Stimulated activated CD4-positive, alpha-beta T cell treated with anti-CD3 and anti-CD28 coated beads, Interleukin-2, amount 100 ng/mL, for 48 hours (primary cell): ENCODE data around the gene USHBP1.

Source experiments
- DNase-seq, 2 donors: peaks; one replicate each; pipeline ENCODE4 v3.0.0-alpha.2; 2020

The USHBP1 gene, protein sequence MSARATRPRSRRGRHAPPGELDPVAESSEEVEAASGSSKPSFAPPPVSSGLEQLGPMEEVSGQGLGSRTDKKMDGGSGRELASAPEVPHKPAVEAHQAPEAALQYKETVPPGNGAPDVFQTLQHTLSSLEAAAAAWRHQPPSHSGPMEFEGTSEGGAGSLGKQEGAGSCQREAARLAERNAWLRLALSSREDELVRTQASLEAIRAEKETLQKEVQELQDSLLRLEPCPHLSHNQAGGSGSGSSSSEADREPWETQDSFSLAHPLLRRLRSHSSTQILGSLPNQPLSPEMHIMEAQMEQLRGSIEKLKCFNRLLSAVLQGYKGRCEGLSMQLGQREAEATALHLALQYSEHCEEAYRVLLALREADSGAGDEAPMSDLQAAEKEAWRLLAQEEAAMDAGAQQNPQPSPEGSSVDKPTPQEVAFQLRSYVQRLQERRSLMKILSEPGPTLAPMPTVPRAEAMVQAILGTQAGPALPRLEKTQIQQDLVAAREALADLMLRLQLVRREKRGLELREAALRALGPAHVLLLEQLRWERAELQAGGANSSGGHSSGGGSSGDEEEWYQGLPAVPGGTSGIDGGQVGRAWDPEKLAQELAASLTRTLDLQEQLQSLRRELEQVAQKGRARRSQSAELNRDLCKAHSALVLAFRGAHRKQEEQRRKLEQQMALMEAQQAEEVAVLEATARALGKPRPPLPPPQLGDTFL

DNA sequence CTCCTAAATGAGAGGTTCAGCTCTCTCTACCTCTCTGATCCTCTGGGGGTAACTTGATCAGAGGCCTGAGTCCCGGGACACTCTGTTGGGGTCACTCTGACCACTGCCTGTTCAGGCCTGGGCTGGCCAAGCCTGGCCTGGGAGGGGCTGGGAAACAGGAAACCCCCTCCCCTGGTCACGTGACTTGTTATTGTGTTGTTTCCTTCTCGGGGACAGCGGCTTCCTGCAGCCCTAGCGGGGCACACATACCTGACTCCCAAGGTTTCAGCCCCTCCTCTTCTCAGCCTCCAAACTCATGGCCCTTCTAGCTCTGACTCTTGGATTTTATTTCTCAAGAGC lies at the start of gene USHBP1:
Gene USHBP1 (minus strand): TSS at position 105 of the 339 bp plus-strand sequence. CDS start 446 bp downstream, outside the sequence.
- no peak for DNase-seq

DNA sequence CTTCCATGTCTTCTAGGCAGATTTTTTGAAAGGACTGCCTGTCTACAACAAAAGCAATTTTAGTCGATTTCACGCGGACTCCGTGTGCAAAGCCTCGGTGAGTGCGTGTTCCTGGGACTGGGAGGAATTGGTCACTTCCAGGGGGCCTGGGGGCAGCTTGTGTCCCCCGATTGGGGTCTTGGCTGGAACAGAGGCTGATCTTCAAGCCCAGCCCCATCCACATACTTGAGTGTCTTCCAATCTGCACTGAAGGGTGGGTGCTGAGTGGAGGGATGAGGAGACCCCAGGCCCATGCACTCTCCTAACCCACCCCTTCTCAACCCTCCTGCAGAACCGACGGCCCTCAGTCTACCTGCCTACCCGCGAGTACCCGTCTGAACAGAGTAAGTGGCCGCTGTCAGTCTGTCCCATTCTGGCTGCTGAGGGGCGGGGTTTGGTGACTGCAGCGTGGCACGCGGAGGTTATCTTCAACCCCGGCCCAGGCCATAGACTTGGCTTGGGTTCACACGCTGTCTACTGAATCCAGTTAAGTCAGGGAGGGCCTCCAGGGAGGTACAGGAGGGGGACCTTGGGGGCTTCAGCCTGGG lies 49.6 kb upstream of the USHBP1 start:
- DNase-seq, result no peak

DNA sequence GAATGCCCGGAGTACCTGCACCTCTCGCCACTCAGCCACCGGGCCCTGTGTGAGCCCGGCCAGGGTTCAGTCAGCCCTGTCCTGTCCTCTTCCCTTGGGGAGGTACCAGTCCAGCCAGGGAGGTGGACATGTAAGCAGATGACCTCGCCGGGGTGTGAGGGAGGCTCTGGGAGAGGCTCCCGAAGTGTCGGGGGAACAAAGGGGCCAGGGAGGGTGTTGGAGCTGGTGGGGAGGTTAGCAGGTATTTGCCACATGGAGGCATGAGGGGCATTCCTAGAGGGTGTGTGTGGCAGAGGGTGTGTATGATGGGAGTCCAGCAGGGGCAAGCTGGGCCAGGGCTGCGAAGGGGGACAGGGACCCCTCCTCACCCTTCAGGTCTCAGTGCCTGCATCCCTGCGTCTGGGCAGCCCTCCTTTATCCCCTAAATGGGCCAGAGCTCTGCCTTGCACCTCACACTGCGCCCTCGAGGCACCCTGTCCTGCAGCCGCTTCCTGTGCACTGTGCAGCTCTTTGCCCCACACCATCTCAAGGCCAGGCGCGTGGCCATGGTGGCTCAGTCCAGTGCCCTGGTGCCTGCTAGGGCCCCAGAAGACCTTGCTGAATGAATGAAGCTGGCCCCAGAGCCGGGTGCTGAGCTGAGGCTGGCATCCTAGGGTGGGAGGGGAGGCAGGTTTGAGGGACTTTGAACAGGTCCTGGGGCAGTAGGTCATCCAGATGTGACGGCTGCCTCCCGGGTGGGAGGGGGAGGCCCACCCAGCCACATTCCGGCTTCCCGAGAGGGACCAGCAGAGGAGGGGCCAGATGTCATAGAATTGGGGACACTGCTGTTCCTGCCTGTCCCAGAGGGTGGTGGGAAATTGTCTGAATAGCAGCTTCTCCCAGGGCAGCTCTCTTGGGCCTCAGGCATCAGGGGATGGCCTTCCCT lies 47.9 kb upstream of the USHBP1 start:
- DNase-seq, result no peak

DNA sequence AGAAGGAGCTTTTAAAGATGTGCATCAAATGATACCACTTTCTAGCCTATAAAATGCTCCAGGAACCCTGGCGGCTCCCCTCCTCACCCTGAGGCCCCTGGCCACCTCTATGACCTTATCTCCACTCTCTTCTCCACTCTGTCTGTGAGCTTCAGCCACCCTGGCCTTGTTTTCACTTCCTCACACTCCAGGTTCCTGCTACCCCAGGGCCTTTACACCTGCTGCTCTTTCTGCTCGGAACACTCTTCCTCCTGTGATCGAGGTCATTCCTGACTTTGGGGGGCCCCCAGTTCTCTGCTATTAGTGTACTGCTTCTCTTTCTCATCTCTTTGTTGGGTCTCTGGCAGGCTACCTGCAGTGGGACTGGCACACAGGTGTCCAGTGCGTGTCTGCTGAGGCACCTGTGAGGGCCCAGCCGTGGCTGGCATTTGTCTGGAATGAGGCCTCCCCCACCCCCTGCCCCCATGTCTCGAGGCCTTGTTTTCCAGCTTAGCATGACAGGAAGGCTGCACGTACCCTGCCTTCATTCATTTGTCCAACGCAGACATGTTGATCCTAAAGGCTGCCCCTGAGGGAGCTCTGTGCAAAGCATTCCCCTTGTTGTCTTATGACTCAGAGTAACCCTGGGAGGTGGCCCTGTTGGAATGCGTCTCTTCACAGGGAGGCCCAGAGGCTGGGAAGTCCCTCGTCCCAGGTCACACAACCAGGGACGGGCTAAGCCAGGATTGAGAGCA lies 47.1 kb upstream of the USHBP1 start:
- no peak for DNase-seq

DNA sequence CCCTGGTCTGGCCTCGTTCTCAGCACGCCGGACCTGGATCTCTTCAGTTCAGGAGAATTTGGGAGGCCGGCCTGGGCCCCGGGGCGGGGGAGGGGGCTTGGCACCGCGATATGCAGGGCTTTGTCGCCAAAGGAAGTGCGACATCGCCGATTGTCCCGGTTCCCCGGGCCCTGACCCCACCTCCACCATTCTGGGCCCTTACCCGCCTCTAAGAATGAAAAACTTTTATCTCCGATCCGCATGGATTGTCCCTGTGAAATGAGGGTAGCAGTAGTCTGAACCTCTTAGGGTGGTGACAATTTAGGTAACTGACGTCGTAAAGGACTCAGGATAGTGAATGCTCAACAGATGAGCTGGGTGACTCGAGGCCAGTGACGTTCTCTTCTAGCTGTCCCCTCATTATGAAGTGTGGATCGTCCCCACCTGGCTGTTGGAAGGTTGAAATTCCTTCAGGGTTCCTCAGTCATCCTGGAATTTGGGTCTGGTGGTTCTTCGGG lies 45.5 kb upstream of the USHBP1 start:
- DNase-seq, result no peak

DNA sequence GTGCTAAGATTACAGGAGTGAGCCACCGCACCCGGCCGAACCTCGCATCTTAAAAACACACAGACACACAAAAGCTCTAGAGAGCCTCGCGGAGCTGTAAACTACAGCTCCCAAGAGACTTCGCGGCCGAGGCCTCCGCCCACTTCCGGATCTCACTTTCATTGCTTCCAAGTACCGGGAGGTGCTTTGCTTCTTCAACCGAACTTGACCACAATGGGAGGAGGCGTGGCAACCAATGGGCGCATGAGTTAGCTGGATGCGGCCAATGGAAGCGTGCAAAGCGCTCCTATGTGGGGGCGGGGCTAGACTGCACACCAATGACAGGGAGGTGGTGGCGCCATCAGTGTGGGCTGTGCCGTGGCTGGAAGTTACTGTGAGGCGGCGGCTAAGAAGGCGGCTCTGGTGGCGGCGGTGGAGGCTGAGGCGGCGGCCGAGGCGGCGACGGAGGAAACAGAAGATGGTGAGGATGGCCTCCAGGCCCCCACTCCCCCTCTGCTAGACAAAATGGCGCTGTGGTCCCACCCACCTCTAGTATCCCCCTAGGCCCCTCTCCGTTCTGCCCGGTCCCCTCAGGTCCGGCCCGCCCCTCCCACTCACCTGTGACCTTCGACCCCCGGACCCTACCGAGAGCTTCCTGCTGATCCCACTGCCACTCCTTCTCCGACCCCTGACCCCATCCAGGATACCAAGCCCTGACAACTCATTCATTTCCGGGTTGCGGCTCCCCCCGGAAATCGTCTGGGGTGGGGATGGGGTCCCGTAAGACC lies 44.8 kb upstream of the USHBP1 start, which contains the start of gene DDA1:
Gene DDA1 (plus strand): TSS at position 366 of the 767 bp plus-strand sequence. CDS start 92 bp downstream, at position 458.
- DNase-seq, result peak; percentile 96 to 98

DNA sequence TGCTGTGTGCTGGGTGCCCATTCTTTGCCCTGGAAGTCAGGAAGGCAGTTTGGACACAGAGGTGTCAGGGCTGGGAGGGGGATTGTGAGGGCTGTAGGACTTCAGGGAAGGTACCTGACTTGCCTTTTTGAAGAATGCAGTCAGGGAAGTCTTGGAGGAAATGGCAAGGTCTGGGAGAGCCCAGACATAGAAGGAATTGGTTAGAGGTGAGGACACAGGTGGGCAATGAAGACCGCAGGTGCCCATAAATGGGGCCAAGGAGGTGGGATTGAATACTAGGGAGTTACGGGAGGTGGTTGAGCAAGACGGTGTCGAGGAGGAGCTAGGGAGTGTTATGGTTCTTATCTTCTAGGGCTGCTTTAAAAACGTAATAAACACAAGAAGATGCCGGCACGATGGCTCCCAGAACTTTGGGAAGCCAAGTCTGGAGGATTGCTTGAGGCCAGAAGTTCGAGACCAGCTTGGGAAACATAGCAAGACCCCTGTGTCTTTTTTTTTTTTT lies 43.4 kb upstream of the USHBP1 start:
- DNase-seq, result no peak

DNA sequence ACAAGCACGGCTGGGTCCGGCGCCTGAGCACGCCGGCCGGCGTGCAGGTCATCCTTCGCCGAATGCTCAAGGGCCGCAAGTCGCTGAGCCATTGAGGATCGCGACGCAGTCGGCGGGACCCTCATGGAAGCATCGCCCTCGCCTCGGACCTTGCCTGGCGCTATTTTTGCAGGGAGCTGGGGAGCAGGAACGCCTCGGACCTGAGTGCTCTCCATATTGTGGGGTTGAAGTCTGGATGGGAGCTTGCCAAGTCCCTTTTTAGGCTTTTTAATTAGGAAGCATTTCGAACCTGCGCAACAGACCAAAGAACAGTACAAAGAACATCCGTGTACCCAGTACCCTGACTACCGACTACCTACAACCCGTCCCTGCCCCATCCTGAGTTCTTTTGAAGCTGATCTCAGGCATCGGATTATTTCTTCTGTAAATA lies 41.8 kb upstream of the USHBP1 start:
- DNase-seq, result no peak

DNA sequence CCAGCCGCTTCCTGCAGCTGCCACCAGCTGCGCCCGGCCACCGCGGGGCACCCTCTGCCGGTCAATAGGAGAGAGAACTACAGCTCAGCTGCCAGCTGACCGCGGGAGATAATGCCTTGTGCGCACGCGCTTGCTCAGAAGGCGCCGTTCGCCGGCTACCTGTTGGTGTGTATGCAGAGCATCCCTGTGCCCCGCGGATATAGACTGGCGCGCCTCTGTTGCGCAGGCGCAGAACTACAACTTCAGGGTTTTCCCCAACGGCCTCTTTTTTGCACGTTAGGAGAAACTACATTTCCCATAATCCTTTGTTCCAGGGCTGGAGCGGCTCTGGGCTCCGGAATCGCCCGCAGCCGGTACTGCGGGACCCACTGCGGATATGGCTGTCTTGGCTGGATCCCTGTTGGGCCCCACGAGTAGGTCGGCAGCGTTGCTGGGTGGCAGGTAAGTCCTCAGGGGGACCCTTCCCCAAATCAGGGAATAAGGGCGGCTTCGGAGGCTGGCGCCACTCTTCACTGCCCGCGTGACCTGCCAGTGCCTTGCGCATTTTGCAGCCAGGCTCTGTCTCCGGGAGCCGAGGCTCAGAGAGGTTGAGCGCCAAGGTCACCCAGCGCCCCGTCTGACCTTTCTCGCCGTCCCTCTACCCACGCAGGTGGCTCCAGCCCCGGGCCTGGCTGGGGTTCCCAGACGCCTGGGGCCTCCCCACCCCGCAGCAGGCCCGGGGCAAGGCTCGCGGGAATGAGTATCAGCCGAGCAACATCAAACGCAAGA lies 41.2 kb upstream of the USHBP1 start, which contains the start of gene MRPL34:
Gene MRPL34 (plus strand): TSS at position 356 of the 768 bp plus-strand sequence. CDS start 21 bp downstream, at position 377.
- DNase-seq, result peak; percentile 91 to 92

DNA sequence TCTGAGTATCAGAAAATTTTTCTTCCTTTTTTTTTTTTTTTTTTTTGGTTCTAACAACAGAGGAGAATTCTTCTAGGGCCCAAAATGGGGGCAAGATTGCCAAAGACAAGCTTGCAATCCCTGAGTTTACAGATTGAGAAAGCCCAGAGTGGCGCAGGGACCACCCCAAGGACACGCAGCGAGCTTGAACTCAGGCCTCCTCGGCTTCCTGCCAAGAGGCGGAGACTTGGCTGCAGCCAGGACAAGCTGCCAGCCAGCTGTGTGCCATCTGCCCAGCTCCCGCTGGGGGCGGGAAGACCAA lies 40.6 kb upstream of the USHBP1 start:
- no peak for DNase-seq

DNA sequence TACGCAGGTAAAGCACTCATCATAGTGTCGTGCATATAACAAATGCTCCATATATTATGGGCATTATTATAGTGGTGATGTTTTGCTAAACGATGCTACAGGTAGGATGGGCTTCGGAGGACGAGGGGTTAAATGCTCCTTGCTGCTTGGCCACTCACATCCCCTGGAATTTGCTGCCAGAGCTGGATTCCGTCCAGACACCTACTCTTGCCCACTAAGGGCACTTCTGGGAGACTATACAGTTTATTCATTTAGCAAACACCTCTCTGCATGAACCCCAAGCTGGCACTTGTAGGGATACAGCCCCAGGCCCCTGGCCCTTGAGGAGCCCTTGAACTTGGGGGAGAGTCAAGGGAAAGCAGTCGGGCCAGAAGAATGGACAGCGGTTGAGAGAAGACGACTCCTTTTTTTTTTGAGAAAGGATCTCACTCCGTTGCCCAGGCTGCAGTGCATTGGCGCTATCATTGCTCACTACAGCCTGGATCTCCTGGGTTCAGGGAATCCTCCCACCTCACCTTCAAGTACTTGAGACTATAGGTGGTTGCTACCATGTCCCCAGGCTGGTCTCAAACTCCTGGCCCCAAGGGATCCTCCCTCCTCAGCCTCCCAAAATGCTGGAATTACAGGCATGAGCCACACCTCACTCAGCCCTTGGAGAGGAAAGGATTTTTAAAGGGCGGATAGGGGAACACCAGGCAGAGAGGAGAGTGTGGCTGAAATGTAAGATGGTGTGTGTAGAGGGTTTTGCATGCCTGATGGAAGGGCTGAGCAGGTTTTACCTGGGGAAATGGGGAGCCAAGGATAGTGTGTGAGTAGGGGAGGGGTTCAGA lies 40.1 kb upstream of the USHBP1 start:
- DNase-seq, result no peak

DNA sequence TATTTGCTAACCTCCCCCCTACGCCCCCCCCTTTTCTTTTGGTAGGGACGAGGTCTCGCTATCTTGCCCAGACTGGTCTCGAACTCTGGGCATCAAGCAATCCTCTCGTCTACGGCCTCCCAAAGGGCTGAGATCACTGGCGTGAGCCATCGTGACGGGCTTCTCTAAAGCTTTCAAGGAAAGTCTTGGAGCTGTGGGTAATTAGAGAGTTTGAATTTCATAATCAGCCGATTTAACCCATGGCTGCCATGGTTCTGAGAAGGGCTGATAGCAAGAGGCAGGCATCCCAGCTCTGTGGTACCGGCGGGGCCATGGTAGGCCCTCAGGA lies 39.4 kb upstream of the USHBP1 start:
- no peak for DNase-seq

DNA sequence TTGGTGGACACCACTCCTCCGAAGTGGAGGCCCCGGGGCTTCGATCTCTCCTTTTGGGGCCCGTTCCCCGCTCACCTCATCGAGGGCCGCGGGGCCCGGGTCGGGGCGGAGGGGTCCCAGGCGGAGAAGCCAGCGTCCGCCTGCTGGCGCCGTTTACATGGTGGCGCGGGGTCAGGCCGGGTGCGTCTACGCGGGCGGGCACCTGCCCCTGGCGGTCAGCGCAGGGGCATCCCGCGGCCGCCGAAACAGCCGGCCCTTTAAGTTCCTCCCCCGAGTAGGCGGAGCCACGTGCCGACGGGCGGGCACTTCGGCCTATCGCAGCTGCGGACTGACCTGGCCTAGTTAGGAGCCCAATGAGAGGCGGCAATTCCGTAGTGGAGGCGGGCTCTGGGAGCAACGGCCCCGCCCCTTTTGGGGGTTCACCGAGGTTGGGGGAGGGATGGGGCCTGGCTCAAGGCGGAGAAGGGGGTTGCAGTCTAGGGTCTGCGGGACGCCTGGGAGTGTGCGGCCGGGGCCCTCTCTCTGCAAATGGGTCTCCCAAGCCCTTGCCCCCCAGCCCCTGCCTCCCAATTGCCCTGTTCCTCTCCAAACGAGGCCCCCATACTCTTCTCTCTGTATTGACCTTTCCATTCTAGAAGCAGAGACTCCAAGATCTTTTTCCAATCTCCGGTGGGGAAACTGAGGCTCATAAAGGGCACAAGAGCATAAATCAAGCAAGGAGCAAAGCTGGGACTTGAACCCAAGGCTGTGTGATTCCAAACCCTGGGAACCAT lies 38.8 kb upstream of the USHBP1 start, which contains the start of gene ABHD8:
Gene ABHD8 (minus strand): TSS at position 259 of the 773 bp plus-strand sequence. CDS start 1,809 bp downstream, outside the sequence.
- peak; percentile 91 to 93 for DNase-seq

DNA sequence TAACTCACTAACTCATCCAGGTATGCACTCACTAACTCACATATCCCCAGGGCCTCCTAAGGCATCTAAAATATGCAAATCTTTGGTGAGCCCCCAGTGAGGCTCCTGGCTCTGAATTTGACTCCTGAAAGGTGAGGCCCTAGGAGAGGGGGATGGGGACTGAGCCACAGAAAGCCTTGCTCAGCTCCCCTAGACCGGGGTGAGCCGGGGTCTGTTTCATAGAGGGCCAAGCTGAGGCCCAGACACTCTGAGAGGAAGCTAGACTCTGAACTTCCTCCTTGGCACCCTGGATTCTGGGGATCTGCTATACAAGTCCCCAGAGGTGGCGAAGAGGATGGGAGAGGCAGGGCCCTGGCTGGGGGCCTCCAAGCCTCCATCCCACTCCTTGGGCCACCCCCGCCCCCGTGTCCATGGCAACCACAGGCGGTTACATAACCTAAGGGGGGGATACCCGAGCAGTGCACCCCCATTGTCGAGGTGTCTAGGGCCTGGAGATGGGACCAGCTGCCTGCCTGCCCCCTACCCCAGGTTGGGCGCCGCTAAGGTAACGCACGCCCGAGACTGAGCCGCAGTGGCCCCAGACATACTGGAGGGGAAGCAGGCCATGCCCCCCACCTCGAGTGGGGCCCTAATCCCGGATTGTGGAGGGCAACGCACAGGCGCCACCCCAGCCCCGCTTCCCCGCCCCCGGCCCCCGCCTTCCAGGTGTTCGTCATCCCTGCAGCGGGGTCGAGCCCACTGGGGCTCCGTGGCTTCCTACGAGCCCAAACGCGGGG lies 38.0 kb upstream of the USHBP1 start:
- DNase-seq, result no peak

DNA sequence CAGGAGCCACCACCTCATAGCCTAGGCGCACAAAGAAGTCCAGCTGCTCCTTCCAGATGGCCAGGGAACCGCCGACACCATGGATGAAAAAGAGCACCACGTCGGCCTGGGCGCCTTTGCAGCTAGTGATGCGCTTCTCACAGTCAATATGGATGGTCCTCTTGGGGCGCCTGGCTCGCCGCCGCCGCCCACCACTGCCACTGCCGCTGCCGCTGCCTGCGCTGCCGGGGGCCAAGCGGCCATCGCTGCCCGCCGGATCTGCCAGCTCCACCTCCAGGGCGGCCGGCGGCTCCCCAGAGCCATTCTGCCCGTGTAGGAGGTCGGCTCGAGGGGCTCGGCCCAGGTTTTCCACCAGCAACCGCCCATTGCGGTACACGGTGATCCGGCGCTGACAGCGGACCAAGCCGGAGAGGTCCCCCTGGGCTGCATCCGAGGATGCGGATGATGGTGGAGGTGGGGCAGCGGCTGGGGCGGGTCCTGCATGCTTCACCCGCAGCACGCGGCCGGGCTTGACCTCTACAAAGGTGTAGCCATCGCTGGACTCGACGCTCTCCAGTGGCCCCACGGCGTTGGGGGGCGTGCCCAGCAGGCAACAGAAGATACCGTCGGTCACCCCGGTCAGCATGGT lies 36.6 kb upstream of the USHBP1 start:
- no peak for DNase-seq

DNA sequence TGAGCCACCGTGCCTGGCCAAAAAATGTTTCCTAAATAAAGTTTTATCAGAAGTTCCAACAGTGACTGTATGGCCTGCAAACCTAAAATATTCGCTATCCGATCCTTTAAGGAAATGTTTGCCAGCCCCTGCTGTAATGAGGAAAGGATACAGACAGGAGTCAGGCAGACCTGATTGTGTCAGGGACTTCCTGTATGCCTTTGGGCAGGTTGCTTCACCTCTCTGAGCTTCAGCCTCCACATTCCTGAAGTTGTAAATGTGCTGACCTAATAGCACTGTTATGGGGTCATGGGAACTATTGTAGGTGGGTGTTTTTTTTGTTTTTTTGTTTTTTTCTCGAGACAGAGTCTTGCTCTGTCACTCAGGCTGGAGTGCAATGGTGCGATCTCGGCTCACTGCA lies 32.4 kb upstream of the USHBP1 start:
- no peak for DNase-seq

DNA sequence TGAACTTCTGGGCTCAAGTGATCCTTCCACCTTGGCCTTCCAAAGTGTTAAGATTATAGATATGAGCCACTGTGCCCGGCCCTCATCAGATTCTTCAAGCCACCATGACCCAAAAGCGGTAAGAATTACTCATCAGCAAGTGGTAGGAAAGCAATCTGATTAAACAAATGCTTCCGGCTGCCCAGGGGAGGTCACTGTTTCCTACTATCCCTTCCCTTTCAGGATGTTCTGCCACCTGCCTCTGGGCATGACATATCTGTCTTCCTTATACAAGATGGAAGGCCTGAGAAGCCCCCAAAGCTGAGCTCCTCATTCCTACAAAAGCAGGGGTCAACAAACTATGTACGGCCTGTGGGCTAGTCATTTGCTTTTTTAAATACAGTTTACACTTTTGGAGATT lies 31.7 kb upstream of the USHBP1 start:
- no peak for DNase-seq
